ENCODE data around the gene GARNL3.

GRCh38 chr9:127353882-127354281 lies 89.3 kb downstream of the GARNL3 start:
- TF ChIP-seq CTCF (IDR thresholded peaks at IDR 0.05) (no peak), EZH2phosphoT487 (IDR thresholded peaks at IDR 0.05) (no peak), EZH2 (IDR thresholded peaks at IDR 0.05) (no peak)
